Measurements from ENCODE around the gene CFAP74. TPM values are rescaled to one million over a fixed set of nuclear protein-coding genes. Genes with fewer than 3 reads are reported as not detected.

Gene CFAP74
- total and polyA plus RNA-seq, 2 of the 4 experiments (the other 2 are of a cell fraction): not detected

GRCh38 chr1:1976031-1976430 lies 27.6 kb downstream of the CFAP74 start:
- Histone ChIP-seq H3K9me1 (ENCODE audit: insufficient read depth, low read length) (no peaks in the 10 kb centered on the region), H3K9me3 (ENCODE audit: control insufficient read depth, insufficient read depth, low read length) (peaks cover 7% of the 10 kb centered on the region; the same call in 1 of the 2 replicates), H3K36me3 (ENCODE audit: control insufficient read depth, insufficient read depth, low read length) (no peaks in the 10 kb centered on the region), H2AK9ac (replicated peaks; ENCODE audit: low read depth, low read length, poor library complexity) (no peak overlapping the region), H2BK20ac (ENCODE audit: low read depth, low read length) (no peak overlapping the region), H2AFZ (replicated peaks; ENCODE audit: low read length, poor library complexity) (no peak overlapping the region), H3K14ac (replicated peaks; ENCODE audit: low read depth, low read length) (no peak overlapping the region), H3K27ac (ENCODE audit: insufficient read depth, low read length) (no peak overlapping the region), H3K79me1 (ENCODE audit: low read depth in 1 of 2, low read length in 2 of 2) (no peaks in the 10 kb centered on the region), H4K5ac (ENCODE audit: low read depth, low read length) (no peak overlapping the region), H3K18ac (ENCODE audit: low read depth, low read length) (no peak overlapping the region), H3K27me3 (ENCODE audit: control insufficient read depth, insufficient read depth, low read length) (peaks cover 17% of the 10 kb centered on the region; the same call in 1 of the 2 replicates), H3K4me3 (ENCODE audit: insufficient read depth, low read depth, low read length) (no peak overlapping the region), H4K20me1 (ENCODE audit: insufficient read depth, low read length) (0 out of 2 replicates have a peak, but pooled peaks cover 2% of the 10 kb centered on the region), H3K23ac (ENCODE audit: low read depth, low read length) (no peak overlapping the region), H4K8ac (ENCODE audit: low read depth in 2 of 2, low read length in 2 of 2) (no peak overlapping the region), H3K4me1 (ENCODE audit: control insufficient read depth, insufficient read depth, low read length) (no peaks in the 10 kb centered on the region), H3K4ac (ENCODE audit: low read depth, low read length) (no peak overlapping the region), H2BK5ac (ENCODE audit: low read depth, low read length, poor library complexity, severe bottlenecking) (no peak overlapping the region), H2BK15ac (ENCODE audit: low read depth, low read length) (no peak overlapping the region), H2BK120ac (ENCODE audit: low read depth, low read length) (no peak overlapping the region), H2AK5ac (ENCODE audit: low read depth, low read length) (no peak overlapping the region), H3K9ac (ENCODE audit: low read depth, low read length) (no peak overlapping the region), H4K91ac (ENCODE audit: insufficient read depth, low read depth, low read length) (no peak overlapping the region), H3K4me2 (ENCODE audit: low read depth, low read length) (no peak overlapping the region), H3K56ac (ENCODE audit: extremely low read depth, insufficient read depth, low read length) (no peak overlapping the region)
- ChIA-PET CTCF (no interaction called here), POLR2A (ENCODE audit: unreplicated experiment) (no interaction called here)
- in situ Hi-C loops (cut with MboI; ENCODE audit: low sequenced_read_pairs): no loop called here
- WGBS, 2 experiments (ENCODE audit: extremely low coverage in 2 of 2, insufficient read length in 1 of 2): 83% methylated on average over 2 of the region's 19 CpGs; no CpG with 5 or more reads in 1 of the 2 experiments
- intact Hi-C loops (cut with micrococcal nuclease): no loop called here
- dilution Hi-C loops (cut with HindIII; ENCODE audit: low sequenced_read_pairs, unreplicated experiment): no loop called here
- TF ChIP-seq RAD21 (IDR thresholded peaks at IDR 0.05; ENCODE audit: low read length) (no peak), ELK1 (IDR thresholded peaks at IDR 0.05; ENCODE audit: borderline replicate concordance, low read depth, low read length) (no peak), SMC3 (IDR thresholded peaks at IDR 0.05; ENCODE audit: low read depth, low read length) (no peak), MXI1 (IDR thresholded peaks at IDR 0.05; ENCODE audit: borderline replicate concordance, low read depth, low read length) (no peak), POLR2A (IDR thresholded peaks at IDR 0.05; ENCODE audit: low read depth, low read length) (no peak), BHLHE40 (IDR thresholded peaks at IDR 0.05; ENCODE audit: low read depth, low read length) (no peak), USF2 (IDR thresholded peaks at IDR 0.05; ENCODE audit: low read depth, low read length) (no peak), CEBPB (IDR thresholded peaks at IDR 0.05; ENCODE audit: low read depth, low read length) (no peak)
- ATAC-seq (ENCODE audit: low read depth) (no peak), DNase-seq (no peak)
- no TSS peak for BruUV-seq (replicated peaks)
